Right lobe of liver (tissue), 4 donors: ENCODE results near the gene SLC12A9.

Source experiments
- POLR2A ChIP-seq: fragments of 450-650 bp; IDR thresholded peaks from one replicate; pipeline ENCODE4 v1.6.1; 2017; ENCODE audit warnings: antibody characterized with exemption, mild to moderate bottlenecking
- TF ChIP-seq, protein P1 (sequence below), 4 donors: fragments of 200-600 bp in 3 of 4; fragments of 450-650 bp in 1 of 4; IDR thresholded peaks; one replicate each; pipeline versions ENCODE4 v1.5.1 to v1.8.0; 2016 to 2022; ENCODE audit warnings: antibody characterized with exemption in 4 of 4, mild to moderate bottlenecking in 2 of 4
- donor health status: DM: no; HTN: no; CAD: no.
- donor health status: DM: no; HTN: no; CAD: no.
- donor health status: DM: no; HTN: yes; CAD: no.

DNA sequence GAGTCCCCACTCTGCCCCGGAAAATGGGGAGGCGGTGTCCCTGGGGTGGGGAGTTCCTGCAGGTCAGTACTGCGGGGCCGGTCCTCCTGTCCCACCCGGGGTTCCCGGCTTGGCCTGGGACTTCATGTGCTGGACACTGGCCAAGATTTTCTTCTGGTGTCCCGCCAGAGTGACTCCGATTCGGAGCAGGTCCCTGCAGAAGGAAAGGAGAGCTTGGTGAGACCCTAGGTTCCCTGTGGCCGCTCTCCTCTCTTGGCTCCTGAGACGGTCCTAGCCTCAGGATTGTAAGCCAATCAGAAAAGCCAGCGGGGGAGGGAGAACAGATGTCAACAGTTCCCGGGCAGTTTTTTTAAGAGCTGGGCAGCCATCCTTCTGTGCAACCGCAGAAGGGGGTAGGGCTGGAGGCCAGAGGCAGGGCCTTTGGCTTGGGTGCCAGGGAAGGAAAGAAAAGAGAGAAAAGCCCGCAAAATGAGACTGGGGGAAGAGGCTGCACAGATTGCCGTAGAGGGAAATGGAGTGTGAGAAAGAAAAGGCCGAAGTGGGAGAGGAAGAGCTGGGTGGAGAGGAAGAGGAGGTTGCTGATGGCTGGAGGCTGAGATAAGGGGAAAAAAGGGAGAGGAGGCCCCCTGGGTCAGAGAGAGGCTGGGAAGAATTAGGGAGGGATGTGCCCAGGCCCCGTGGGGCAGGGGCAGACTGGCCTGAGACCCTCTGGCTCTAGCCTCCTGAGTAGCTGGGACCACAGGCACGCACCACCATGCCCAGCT lies 48.9 kb upstream of the SLC12A9 start:
- TF ChIP-seq, protein P1, sequence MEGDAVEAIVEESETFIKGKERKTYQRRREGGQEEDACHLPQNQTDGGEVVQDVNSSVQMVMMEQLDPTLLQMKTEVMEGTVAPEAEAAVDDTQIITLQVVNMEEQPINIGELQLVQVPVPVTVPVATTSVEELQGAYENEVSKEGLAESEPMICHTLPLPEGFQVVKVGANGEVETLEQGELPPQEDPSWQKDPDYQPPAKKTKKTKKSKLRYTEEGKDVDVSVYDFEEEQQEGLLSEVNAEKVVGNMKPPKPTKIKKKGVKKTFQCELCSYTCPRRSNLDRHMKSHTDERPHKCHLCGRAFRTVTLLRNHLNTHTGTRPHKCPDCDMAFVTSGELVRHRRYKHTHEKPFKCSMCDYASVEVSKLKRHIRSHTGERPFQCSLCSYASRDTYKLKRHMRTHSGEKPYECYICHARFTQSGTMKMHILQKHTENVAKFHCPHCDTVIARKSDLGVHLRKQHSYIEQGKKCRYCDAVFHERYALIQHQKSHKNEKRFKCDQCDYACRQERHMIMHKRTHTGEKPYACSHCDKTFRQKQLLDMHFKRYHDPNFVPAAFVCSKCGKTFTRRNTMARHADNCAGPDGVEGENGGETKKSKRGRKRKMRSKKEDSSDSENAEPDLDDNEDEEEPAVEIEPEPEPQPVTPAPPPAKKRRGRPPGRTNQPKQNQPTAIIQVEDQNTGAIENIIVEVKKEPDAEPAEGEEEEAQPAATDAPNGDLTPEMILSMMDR (IDR thresholded peaks at IDR 0.05), result no peak
- TF ChIP-seq POLR2A, result no peak
